Right renal pelvis (tissue), 4 donors: Measurements from ENCODE around the gene GBP7. TPM values are rescaled to one million over a fixed set of nuclear protein-coding genes. Genes with fewer than 3 reads are reported as not detected.

Source experiments
- DNase-seq, 4 donors: peaks; one replicate each; pipeline ENCODE4 v3.0.0-alpha.2; 2013; ENCODE audit warnings: low read depth in 4 of 4, low spot score in 3 of 4, missing footprints in 1 of 4
- polyA plus RNA-seq, 4 donors: library from polyadenylated mRNA; unstranded; fragments of 120-200 nt; gene quantifications; one replicate each; pipeline ENCODE4 v1.2.1, GENCODE V29; 2013; ENCODE audit not compliant: insufficient read length in 4 of 4

Gene GBP7
- polyA plus RNA-seq, 4 donors, result 0.06 to 0.17 (median 0.14) TPM; not detected in 1

DNA sequence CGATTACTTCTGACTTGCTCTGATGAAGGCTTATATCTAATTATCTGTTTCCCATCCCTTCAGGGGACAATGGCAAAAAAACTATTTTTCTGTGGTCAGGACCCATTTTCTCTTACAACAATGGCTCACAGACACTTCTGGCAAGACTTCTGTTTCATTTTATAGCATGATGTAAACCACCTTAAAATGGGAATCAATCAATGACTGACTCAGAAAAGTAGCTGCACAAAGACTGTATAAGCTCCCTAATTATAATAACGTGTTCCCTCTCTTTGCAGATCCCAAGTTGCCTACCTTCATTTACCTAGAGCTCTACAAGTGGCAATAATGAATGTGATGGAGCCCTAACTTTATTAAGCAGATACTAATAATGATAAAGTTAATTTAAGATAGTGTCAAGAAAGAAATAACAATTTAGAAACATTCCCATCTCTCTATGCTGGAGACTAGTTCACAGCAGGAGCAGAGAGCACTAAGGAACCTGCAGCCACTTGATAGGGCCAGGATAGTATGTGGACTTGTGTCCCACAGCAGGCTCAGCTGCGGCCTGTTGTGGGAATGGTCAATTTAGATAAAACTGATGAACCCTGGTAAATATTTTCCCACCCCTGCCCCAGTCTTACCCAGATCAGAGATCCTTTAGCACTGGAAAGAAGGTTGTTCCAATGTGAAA lies 50.4 kb downstream of the GBP7 start:
- no peak for DNase-seq

DNA sequence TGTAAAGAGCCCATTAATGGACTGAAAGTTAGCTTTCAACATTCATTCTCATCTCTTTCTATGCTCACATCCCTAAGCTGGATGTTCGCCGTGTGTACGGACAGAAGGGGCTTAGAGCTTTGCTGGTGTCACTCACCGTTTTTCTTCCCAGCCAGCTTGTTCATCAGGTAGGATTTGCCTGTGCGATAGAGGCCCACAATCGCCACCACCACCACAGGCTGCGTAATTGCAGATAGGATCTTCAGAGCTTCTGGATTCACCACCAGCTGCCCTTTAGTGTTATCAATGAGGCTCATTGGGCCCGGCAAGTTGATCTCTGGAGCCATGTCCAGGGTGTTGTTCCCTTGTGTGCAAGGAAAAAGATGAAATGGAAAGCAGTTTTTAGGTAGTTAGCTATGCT lies 54.2 kb downstream of the GBP7 start:
- no peak for DNase-seq

DNA sequence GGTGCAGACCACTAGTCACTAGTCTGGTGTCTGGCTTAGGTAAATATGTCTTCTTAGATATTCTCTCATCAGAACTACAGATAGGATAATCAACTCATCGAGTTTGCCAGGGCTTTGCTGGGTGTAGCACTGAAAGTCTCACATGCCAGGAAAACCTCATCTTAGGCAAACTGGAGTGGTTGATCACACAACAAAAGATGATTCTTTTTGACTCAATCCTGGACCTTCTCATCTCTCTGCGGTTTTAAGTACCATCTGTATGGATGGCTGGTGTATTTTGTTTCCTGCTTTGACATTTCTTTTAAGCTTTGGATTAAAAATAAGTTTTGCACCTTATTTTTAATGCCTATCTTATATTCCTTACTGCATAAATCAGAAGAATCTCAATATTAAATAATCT lies 61.1 kb downstream of the GBP7 start:
- DNase-seq, result no peak

DNA sequence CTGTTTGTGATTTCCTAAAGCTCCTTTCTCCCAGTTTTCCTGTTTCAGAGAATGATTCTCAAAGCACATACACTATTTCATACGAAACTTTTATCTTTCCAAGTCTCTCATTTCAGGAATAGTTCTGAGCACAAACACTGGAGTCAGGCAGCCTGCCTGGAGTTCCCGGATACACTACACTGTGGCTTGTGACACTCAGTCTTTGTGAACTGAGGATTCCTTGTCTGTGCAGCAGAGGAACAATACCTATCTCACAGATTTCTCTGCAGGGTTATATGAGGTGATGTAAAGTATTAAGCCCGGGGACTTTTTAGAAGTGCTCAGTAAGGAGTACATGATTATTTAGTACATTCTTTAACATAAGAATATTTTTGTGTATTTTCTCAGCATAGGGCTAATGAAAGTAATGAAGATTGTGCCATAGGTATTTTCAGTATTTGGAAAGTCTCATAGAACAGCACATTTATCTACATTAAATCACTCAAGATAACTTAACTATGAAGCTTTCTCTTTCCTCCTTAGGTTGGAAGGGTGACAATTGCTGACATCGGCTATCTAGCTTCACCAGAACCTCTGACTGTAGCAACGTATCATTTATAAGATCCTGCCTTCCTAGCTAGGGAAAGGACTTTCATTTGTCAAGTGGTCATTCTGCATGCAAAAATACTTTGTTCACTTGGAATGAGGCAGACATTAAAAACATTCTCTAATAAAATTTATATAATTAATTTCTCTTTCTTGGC lies 62.8 kb downstream of the GBP7 start:
- DNase-seq, result no peak

DNA sequence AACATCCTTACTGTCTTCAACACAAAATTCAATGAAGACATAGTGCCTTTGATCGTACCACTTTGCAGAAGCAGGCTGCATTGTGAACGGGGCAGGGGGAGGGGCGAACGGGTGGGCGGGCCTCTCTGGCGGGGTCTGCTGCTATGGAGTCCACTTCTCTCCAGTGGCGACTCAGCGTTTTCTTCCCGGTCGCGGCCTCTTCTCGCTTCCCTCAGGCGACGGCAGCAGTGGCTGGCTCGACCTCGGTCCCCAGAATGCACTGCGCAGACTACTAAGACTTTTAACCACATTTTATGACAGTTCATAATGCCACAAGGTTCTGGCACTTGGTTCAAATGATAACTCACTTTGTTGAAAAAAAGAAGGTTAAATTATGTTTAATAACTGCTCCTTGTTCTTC lies 71.1 kb downstream of the GBP7 start:
- no peak for DNase-seq

DNA sequence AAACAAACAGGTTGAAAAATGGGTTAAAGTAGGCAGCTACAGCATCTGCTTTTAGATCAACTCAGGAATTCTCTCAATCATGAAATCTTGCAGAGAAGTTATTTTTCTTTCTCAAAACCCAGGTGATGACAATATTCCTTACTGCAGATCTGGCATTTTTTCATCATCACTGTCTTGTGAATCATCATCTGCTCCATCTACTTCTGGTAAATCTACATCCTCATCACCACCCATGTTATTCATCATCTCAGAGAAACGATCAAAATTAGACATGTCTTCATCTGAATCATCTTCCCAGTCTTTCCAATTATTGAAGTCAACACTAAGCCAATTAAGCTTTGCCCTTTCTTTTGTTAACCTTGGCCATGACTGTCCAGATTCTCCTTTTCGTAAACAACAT lies 71.7 kb downstream of the GBP7 start:
- no peak for DNase-seq

DNA sequence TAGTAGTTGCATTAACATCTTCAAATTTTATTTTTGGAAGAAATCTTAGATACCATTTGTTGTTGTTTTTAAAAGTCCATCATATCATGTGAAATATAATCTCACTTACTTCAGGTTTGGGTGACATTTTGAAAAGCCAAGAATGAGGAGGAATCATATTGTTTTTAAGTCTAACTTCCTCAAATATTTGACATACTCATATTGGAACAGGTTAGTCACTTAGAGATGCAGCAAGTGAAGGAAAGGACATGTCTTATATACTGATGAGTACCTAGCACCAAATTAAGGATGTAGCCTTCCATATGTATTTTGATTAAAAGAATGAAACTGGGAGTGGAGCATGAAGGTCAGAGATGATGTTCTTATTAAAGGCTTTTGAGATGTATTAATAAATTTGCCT lies 73.8 kb downstream of the GBP7 start:
- no peak for DNase-seq

DNA sequence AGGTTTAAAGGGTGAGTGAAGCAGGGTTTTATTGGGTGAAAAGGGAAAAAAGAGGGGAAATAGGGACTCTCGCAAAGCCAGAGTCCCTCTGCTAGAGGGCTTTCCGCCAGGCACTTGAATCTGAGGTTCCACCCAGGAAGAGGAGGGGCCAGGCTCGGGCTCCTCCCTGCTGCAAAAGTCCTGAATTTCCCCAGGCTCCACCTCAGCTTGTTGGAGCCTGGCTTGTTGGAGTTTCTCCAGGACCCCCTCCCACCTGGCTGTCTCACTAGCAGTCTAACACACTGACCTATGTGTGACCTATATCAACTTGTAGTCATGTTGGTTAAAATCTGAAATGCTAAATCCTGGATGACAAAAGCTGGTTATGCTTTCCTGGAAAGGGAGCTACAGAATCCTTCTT lies 75.4 kb downstream of the GBP7 start:
- no peak for DNase-seq

DNA sequence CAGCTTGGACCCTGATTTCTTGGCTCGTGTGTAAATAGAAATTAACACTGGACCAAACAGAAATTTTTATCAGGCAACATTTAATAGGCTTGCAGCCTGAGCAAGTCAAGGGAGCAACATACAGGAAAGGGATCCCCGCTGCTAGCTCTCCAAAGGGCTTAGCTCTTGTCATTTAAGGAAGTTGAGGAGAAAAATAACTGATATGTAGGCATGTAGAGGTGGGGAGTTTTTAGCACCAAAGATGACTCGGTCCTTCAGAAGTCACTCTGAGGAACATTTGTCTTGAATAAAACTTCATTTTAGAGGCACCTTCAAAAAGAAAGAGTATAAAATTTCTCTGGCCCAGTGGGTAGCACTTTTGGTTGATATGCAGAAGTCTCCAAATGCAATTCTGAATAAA lies 76.9 kb downstream of the GBP7 start:
- DNase-seq, result no peak

DNA sequence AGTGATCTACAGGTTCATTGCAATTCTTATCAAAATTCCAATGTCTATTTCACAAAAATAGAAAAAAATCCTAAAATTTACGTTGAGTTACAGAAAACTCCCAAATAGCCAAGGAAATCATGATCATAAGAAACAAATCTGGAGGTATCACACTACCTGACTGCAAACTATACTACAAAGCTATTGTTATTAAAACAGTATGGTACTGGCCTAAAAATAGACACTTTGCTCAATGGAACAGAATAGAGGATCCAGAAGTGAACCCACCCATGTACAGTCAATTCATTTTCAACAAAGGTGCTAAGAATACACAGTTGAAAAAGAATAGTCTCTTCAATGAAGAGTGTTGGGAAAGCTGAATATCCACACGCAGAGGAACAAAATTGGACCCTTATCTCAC lies 80.1 kb downstream of the GBP7 start:
- no peak for DNase-seq

DNA sequence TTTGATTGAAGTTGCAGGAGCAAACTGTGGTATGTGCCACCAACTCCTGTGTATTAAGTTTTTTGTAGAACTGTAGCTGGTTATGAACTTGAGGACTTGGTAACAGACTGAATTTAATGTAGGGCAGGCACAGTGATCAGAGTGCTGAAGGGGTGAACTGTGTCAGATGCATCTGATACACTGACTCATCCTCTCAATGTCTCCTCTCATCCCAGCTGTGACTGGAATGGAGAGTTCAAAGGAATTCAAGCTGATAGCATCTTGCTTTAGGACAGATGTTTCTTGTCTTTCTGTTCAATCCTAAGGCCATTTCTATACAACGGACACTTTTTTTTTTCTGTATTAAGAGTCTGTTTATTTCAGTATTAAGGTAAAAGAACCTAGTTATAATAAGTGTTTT lies 85.8 kb downstream of the GBP7 start:
- DNase-seq, result no peak

DNA sequence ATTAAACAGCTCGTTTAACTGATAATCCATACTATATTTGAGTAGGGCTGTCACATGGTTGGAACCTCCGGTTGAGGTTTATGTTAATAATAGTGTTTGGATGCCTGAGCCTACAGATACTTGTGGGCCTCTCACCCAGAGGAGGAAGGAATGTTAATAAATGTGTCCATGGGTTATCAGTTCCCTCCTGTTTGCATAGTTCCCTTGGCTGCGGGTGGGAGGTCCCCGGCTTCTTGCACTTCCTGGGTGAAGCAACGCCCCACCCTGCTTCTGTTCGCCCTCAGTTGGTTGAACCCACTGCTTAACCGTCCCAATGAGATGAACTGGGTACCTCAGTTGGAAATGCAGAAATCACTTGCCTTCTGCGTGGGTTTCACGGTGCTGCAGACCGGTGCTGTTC lies 87.2 kb downstream of the GBP7 start:
- no peak for DNase-seq

DNA sequence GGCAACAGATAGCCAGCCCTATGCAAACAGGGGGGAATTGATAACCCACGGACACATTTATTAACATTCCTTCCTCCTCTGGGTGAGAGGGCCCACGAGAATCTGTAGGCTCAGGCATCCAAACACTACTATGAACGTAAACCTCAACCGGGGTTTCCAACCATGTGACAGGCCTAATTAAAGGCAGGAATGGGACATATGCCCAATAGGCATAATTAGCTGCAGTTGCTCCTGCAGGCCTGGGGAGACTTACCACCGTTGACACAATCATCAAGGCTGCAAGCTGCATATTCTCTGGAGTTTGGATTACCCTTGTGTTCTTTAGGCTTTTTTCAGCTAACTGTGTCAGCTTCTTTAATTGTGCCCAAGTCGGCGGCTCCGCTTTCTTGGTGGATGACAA lies 88.6 kb downstream of the GBP7 start:
- DNase-seq, result no peak

DNA sequence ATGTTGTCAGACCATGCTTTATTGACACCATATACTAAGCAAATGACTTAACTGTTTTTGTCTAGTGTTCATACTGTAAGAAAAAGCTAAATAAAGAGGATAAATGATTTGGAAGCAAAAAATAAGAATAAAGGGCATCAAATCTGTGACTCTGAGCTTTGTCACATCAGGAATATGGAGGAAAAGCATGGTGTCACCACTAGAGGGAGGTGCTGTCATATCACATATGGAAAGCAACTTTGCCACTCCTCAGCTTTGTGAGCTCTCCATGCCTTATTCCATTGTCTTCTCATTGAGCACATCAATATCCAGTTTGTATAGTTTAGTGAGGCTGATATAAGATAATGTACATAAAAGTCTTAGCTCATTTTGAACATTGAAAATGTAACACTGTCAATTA lies 90.0 kb downstream of the GBP7 start:
- DNase-seq, result peak in 1 of 4 donors; percentile 30

Other genes starting within 250 kb of the GBP7 start
- 10 to 100 TPM; 54.8 to 72.6 (median 58.1) TPM for gene KYAT3, start 183.4 kb downstream of the GBP7 start, polyA plus RNA-seq
- 10 to 100 TPM; 15.8 to 22.6 (median 18.3) TPM for gene RBMXL1, start 183.4 kb downstream of the GBP7 start, polyA plus RNA-seq
- gene GBP3, start 153.1 kb downstream of the GBP7 start, polyA plus RNA-seq, result 10 to 100 TPM; 13.9 to 28.6 (median 25.7) TPM
- 10 to 100 TPM; 12.0 to 17.8 (median 14.0) TPM for gene GBP1, start 110.8 kb downstream of the GBP7 start, polyA plus RNA-seq
- 1 to 10 TPM; 1.9 to 3.8 (median 3.6) TPM for gene GBP2, start 49.9 kb downstream of the GBP7 start, polyA plus RNA-seq
- gene GBP4, start 22.9 kb upstream of the GBP7 start, polyA plus RNA-seq, result 10 to 100 TPM in 1 of 4 donors, 1 to 10 TPM in 3; 6.9 to 11.4 (median 9.6) TPM
- gene GBP5, start 96.9 kb upstream of the GBP7 start, polyA plus RNA-seq, result under 1 TPM; 0.18 to 0.61 (median 0.34) TPM
- under 1 TPM in 1 of 4 donors, not detected in 3; 0.08 TPM for gene GBP6, start 188.1 kb upstream of the GBP7 start, polyA plus RNA-seq